ENCODE results near the gene FAM181B.

DNA sequence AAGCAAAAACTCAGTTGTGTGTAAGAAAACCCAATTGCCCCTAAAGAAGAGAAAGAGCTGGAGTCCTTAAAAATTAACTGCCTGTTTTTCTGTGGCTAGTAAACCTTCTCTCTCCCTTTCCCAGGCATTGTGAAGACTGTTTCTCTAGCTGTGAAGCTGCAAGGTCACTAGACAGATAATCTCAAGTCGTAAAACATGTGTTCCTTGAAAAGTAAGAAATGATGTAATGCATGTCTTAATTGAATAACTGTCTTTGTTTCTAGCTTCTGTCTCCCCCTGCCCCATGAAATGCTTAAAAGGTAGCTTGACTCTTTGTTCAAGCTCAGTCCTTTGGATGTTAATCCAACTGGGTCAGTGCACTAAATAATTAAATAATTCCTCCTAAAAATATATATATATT lies 29.5 kb upstream of the FAM181B start:
- TF ChIP-seq RAD21 (conservative IDR thresholded peaks at IDR 0.05 in 1 of 2, IDR thresholded peaks at IDR 0.05 in 1 of 2) (no peak), SREBF2 (IDR thresholded peaks at IDR 0.05) (no peak), SMC3 (IDR thresholded peaks at IDR 0.05) (no peak), POLR2A (IDR thresholded peaks at IDR 0.05; ENCODE audit: low read length) (no peak), MAFK (IDR thresholded peaks at IDR 0.05; ENCODE audit: partially characterized antibody) (no peak)
- TF ChIP-seq, protein P1, sequence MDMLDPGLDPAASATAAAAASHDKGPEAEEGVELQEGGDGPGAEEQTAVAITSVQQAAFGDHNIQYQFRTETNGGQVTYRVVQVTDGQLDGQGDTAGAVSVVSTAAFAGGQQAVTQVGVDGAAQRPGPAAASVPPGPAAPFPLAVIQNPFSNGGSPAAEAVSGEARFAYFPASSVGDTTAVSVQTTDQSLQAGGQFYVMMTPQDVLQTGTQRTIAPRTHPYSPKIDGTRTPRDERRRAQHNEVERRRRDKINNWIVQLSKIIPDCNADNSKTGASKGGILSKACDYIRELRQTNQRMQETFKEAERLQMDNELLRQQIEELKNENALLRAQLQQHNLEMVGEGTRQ (IDR thresholded peaks at IDR 0.05): no peak
- TF ChIP-seq, protein P2, sequence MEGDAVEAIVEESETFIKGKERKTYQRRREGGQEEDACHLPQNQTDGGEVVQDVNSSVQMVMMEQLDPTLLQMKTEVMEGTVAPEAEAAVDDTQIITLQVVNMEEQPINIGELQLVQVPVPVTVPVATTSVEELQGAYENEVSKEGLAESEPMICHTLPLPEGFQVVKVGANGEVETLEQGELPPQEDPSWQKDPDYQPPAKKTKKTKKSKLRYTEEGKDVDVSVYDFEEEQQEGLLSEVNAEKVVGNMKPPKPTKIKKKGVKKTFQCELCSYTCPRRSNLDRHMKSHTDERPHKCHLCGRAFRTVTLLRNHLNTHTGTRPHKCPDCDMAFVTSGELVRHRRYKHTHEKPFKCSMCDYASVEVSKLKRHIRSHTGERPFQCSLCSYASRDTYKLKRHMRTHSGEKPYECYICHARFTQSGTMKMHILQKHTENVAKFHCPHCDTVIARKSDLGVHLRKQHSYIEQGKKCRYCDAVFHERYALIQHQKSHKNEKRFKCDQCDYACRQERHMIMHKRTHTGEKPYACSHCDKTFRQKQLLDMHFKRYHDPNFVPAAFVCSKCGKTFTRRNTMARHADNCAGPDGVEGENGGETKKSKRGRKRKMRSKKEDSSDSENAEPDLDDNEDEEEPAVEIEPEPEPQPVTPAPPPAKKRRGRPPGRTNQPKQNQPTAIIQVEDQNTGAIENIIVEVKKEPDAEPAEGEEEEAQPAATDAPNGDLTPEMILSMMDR (IDR thresholded peaks at IDR 0.05): no peak
- TF ChIP-seq, protein P3, sequence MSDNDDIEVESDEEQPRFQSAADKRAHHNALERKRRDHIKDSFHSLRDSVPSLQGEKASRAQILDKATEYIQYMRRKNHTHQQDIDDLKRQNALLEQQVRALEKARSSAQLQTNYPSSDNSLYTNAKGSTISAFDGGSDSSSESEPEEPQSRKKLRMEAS (IDR thresholded peaks at IDR 0.05): no peak
